ENCODE measurements around the gene ACACB. TPM values are rescaled to one million over a fixed set of nuclear protein-coding genes. Genes with fewer than 3 reads are reported as not detected.

Gene ACACB
- 100 to 1,000 TPM; 402 to 560 (median 525) TPM for total RNA-seq

- Histone ChIP-seq H3K27me3 (no peaks in the 10 kb centered on the region), H3K4me3 (peak within 1 kb of the TSS in 2 of 4 donors; percentile 2 to 5), H3K9me3 (no peaks in the 10 kb centered on the region), H3K36me3 (no peaks in the 10 kb centered on the region), H3K4me1 (peaks cover 4 to 63% (median 50%) of the 10 kb centered on the region in 4 donors), H3K27ac (peak within 1 kb of the TSS; percentile 77 to 92 (median 89))
- peak; percentile 59 to 77 for DNase-seq (ENCODE audit: low spot score in 2 of 2)
- whole genome bisulfite sequencing, 2 donors = 36 to 45% methylated on average over 14 of the region's 14 CpGs
- TF ChIP-seq CTCF (IDR thresholded peaks at IDR 0.05) = no peak
- TF ChIP-seq POLR2A (IDR thresholded peaks at IDR 0.05) = peak in 1 of 2 donors; percentile 29
- TF ChIP-seq EP300 (IDR thresholded peaks at IDR 0.05) = peak; percentile 98 to 99
These were observed at the start of gene ACACB for GRCh38 chr12:109115758-109116610. Gene ACACB, plus strand, starts transcription at chr12:109116587. Its CDS starts 22,819 bp downstream, at chr12:109139406.

DNA sequence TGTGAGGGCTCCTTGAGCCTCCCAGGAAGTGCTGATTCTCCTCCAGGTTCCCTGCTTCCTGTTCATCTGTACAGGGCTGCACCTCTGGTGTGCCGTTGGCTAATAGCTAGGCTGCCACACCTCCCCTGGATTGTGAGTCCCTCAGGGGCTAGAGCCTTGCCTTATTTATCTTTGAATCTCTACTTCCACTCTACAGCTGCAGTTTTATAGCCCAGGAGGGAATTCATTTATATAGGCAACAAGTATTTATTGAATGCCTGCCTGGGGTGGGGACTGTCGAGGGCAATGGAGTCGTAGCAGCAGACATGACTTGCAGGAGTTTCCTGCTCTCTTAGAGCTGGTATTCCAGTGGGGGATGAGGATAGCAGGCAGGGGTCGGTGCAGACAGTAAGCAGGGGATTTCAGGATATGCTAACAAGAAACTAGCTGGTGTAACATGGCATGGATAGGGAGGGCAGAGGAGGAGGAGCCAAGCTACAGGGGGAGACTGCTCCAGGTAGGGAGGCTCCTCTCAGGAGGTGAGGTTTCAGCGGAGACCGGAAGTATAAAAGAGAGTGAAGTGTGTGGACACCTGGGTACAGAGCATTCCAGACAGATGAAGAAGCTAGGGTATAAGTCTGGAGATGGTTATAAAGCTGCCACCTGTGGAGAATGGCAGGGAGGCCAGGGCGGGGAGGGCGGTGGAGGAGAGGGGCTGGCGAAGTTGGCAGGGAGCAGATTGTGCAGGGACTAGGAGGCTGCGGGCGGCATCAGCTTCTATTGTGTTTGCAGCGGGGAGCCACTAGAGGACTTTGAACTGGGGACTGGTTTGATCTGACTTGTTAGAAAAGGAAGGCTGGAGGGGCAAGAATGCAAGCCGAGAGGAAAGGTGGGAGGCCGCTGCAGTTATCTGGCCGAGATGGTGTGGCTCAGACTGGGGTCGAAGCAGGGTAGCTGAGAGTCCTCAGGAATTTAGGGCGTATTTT is 46.8 kb upstream of the ACACB start:
- Histone ChIP-seq H3K27me3 (no peaks in the 10 kb centered on the region), H3K4me1 (no peaks in the 10 kb centered on the region), H3K4me3 (no peak overlapping the region), H3K9me3 (no peaks in the 10 kb centered on the region), H3K36me3 (peaks cover 0 to 85% (median 6%) of the 10 kb centered on the region in 3 donors), H3K27ac (peak overlapping the region in 1 of 4 donors; percentile 53)
- TF ChIP-seq POLR2A (IDR thresholded peaks at IDR 0.05) (no peak), CTCF (IDR thresholded peaks at IDR 0.05) (no peak), EP300 (IDR thresholded peaks at IDR 0.05) (no peak)
- DNase-seq (ENCODE audit: low spot score in 2 of 2) = no peak
- 57 to 62% methylated on average over 17 of the region's 17 CpGs for WGBS, 2 donors

DNA sequence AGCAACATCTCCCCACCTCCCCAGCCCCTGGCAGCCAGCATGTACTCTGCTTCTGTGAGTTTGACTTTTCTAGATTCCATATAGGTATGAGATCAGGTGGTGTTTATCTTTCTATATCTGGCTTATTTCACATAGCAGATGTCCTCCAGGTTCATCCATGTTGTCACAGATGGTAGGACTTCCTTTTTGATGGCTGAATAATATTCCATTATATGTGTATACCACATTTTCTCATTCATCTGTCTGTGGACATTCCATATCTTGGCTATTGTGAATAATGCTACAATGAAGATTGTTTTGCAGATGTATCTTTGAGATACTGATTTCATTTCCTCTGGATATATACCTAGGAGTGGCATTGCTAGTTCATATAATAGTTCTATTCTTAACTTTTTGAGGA is 41.5 kb upstream of the ACACB start:
- no peak overlapping the region for H3K27ac ChIP-seq
- no peak for DNase-seq (ENCODE audit: low spot score in 2 of 2)
- no peaks in the 10 kb centered on the region for H3K27me3 ChIP-seq
- H3K9me3 ChIP-seq = peaks cover 0 to 6% (median 0%) of the 10 kb centered on the region in 4 donors
- H3K4me3 ChIP-seq = no peak overlapping the region
- no peak for TF ChIP-seq POLR2A (IDR thresholded peaks at IDR 0.05)
- TF ChIP-seq CTCF (IDR thresholded peaks at IDR 0.05) = no peak
- TF ChIP-seq EP300 (IDR thresholded peaks at IDR 0.05) = no peak
- H3K36me3 ChIP-seq = peaks cover 0 to 91% (median 0%) of the 10 kb centered on the region in 3 donors
- no peaks in the 10 kb centered on the region for H3K4me1 ChIP-seq

DNA sequence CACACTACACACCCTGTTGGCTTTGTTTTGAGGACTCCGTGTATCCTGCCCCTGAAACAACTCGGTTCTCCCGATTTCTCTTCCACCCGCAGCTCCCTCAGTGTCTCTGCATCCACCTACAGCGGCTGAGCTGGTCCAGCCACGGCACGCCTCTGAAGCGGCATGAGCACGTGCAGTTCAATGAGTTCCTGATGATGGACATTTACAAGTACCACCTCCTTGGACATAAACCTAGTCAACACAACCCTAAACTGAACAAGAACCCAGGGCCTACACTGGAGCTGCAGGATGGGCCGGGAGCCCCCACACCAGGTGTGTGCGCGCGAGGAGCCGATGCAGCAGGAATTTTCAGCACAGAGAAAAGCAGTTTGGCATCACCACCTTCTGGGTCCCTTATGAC is 33.6 kb upstream of the ACACB start:
- peaks cover 2 to 97% (median 17%) of the 10 kb centered on the region in 3 donors for H3K36me3 ChIP-seq
- peaks cover 0 to 6% (median 0%) of the 10 kb centered on the region in 4 donors for H3K9me3 ChIP-seq
- H3K27ac ChIP-seq = no peak overlapping the region
- DNase-seq (ENCODE audit: low spot score in 2 of 2) = no peak
- H3K27me3 ChIP-seq = no peaks in the 10 kb centered on the region
- H3K4me3 ChIP-seq = no peak overlapping the region
- TF ChIP-seq POLR2A (IDR thresholded peaks at IDR 0.05) (no peak), EP300 (IDR thresholded peaks at IDR 0.05) (no peak), CTCF (IDR thresholded peaks at IDR 0.05) (no peak)
- no peaks in the 10 kb centered on the region for H3K4me1 ChIP-seq
- WGBS, 2 donors = 91 to 95% methylated on average over 14 of the region's 14 CpGs

Measured in tibial nerve (tissue), 4 donors.